Neuronal stem cell (in vitro differentiated cells): Measurements from ENCODE around the gene PICALM.

ENCODE experiments used
- DNase-seq: peaks from one replicate; pipeline ENCODE4 v3.0.0-alpha.2; 2013; ENCODE audit warnings: low spot score
- H2AFZ ChIP-seq: one replicate; pipeline ENCODE4 v1.6.1; 2013; ENCODE audit warnings: mild to moderate bottlenecking, low read length, inconsistent platforms
- H2AK5ac ChIP-seq: 2 replicates; pipeline ENCODE4 v1.6.1; 2013; ENCODE audit warnings: low read depth, mild to moderate bottlenecking, inconsistent platforms, low read length, moderate library complexity, mixed read lengths
- H2BK120ac ChIP-seq: 2 replicates; pipeline ENCODE4 v1.6.1; 2013; ENCODE audit warnings: low read depth, mild to moderate bottlenecking, inconsistent platforms, low read length, moderate library complexity, mixed read lengths
- H2BK12ac ChIP-seq: one replicate; pipeline ENCODE4 v1.6.1; 2013; ENCODE audit warnings: low read length, inconsistent platforms
- H2BK15ac ChIP-seq: 2 replicates; pipeline ENCODE4 v1.6.1; 2013; ENCODE audit warnings: mild to moderate bottlenecking, low read length, inconsistent platforms, mixed read lengths
- H2BK5ac ChIP-seq: one replicate; pipeline ENCODE4 v1.6.1; 2013; ENCODE audit warnings: inconsistent platforms, mild to moderate bottlenecking, low read length, moderate library complexity
- H3K14ac ChIP-seq: one replicate; pipeline ENCODE4 v1.6.1; 2013; ENCODE audit warnings: low read length, inconsistent platforms
- H3K18ac ChIP-seq: 2 replicates; pipeline ENCODE4 v1.6.1; 2013; ENCODE audit warnings: low read length, inconsistent platforms
- H3K23ac ChIP-seq: 2 replicates; pipeline ENCODE4 v1.6.1; 2013; ENCODE audit warnings: low read depth, mild to moderate bottlenecking, mixed read lengths, low read length, inconsistent platforms; ENCODE audit not compliant: poor library complexity
- H3K27ac ChIP-seq: replicated peaks from 3 replicates; pipeline ENCODE4 v1.5.1; 2013; ENCODE audit warnings: low read length, inconsistent platforms
- H3K27me3 ChIP-seq, 3 experiments: 2 replicates each; pipeline ENCODE4 v1.6.1; 2013; ENCODE audit warnings: low read length in 3 of 3, mild to moderate bottlenecking in 2 of 3, inconsistent platforms in 1 of 3, low read depth in 1 of 3, mixed read lengths in 1 of 3, moderate library complexity in 1 of 3; ENCODE audit not compliant: control insufficient read depth in 3 of 3, insufficient read depth in 3 of 3
- H3K36me3 ChIP-seq, 2 donors: replicated peaks in 1 of 2; 2 replicates each; pipeline ENCODE4 v1.6.1; 2013; ENCODE audit warnings: low read length in 2 of 2; ENCODE audit not compliant: control insufficient read depth in 2 of 2, insufficient read depth in 2 of 2
- H3K4ac ChIP-seq: 2 replicates; pipeline ENCODE4 v1.6.1; 2013; ENCODE audit warnings: inconsistent platforms, mild to moderate bottlenecking, low read length, moderate library complexity
- H3K4me1 ChIP-seq, 2 donors: 1 replicate in 1 of 2; 2 replicates in 1 of 2; pipeline ENCODE4 v1.6.1; 2013; ENCODE audit warnings: low read length in 2 of 2, low read depth in 1 of 2; ENCODE audit not compliant: control insufficient read depth in 2 of 2, insufficient read depth in 1 of 2
- H3K4me2 ChIP-seq: one replicate; pipeline ENCODE4 v1.6.1; 2013; ENCODE audit warnings: mild to moderate bottlenecking, low read length, inconsistent platforms; ENCODE audit not compliant: insufficient read depth, poor library complexity, severe bottlenecking
- H3K4me3 ChIP-seq, 2 donors: 2 replicates each; pipeline ENCODE4 v1.5.1; 2013; ENCODE audit warnings: low read length in 2 of 2, mild to moderate bottlenecking in 2 of 2, inconsistent platforms in 1 of 2, moderate library complexity in 1 of 2
- H3K79me1 ChIP-seq: one replicate; pipeline ENCODE4 v1.6.1; 2013; ENCODE audit warnings: low read depth, mild to moderate bottlenecking, inconsistent platforms, low read length, moderate library complexity
- H3K9ac ChIP-seq: one replicate; pipeline ENCODE4 v1.6.1; 2013; ENCODE audit warnings: mild to moderate bottlenecking, low read depth, low read length, inconsistent platforms; ENCODE audit not compliant: poor library complexity
- H3K9me3 ChIP-seq, 2 donors: replicated peaks in 1 of 2; 2 replicates each; pipeline versions ENCODE3 to v1.6.1; 2013; ENCODE audit warnings: low read length in 2 of 2, mild to moderate bottlenecking in 2 of 2, inconsistent platforms in 1 of 2, low read depth in 1 of 2, mixed read lengths in 1 of 2, moderate library complexity in 1 of 2; ENCODE audit not compliant: control insufficient read depth in 2 of 2, insufficient read depth in 1 of 2
- H4K8ac ChIP-seq: one replicate; pipeline ENCODE4 v1.6.1; 2013; ENCODE audit warnings: low read depth, mild to moderate bottlenecking, inconsistent platforms, low read length, moderate library complexity
- H4K91ac ChIP-seq: one replicate; pipeline ENCODE4 v1.6.1; 2013; ENCODE audit warnings: low read length, low read depth, mild to moderate bottlenecking, inconsistent platforms; ENCODE audit not compliant: poor library complexity
- WGBS, 2 donors: extraction: QIAGEN DNeasy Blood & Tissue Kit; methylation state at CpG; one replicate each; pipeline ENCODE4 v1.1.7; 2013; ENCODE audit warnings: missing lambda C conversion rate in 2 of 2, mixed read lengths in 1 of 2; ENCODE audit not compliant: insufficient read length in 2 of 2, insufficient replicate concordance in 1 of 2; ENCODE audit errors: extremely low coverage in 2 of 2; 5-methylcytosine and 5-hydroxymethylcytosine counted together

The PICALM gene

GRCh38 chr11:86014221-86014620, 54.7 kb downstream of the PICALM start:
- Histone ChIP-seq H3K23ac (no peak overlapping the region), H3K36me3 (peaks cover 0 to 88% of the 10 kb centered on the region in 2 donors), H4K91ac (no peak overlapping the region), H2BK15ac (no peak overlapping the region), H3K9ac (no peak overlapping the region), H3K4ac (no peak overlapping the region), H2AFZ (no peak overlapping the region), H3K14ac (no peak overlapping the region), H3K27me3 (no peaks in the 10 kb centered on the region), H3K4me3 (no peak overlapping the region), H3K4me2 (no peak overlapping the region), H3K4me1 (no peaks in the 10 kb centered on the region), H2AK5ac (no peak overlapping the region), H2BK5ac (no peak overlapping the region), H3K18ac (no peak overlapping the region), H4K8ac (no peak overlapping the region), H3K79me1 (peaks cover 2% of the 10 kb centered on the region), H2BK120ac (no peak overlapping the region), H2BK12ac (no peak overlapping the region), H3K27ac (no peak overlapping the region), H3K9me3 (no peaks in the 10 kb centered on the region)
- no CpG with 5 or more reads among the region's 2 CpGs for WGBS, 2 donors
- no peak for DNase-seq

GRCh38 chr11:86013713-86014112, 55.2 kb downstream of the PICALM start:
- DNase-seq = no peak
- no peak overlapping the region for H3K14ac ChIP-seq

GRCh38 chr11:86011175-86011574, 57.7 kb downstream of the PICALM start:
- Histone ChIP-seq H3K9ac (no peak overlapping the region), H3K4me1 (no peaks in the 10 kb centered on the region), H3K9me3 (no peaks in the 10 kb centered on the region), H2AFZ (no peak overlapping the region), H3K27me3 (no peaks in the 10 kb centered on the region), H3K36me3 (peaks cover 0 to 95% of the 10 kb centered on the region in 2 donors), H2BK5ac (no peak overlapping the region), H3K4ac (no peak overlapping the region), H3K18ac (no peak overlapping the region), H3K79me1 (no peaks in the 10 kb centered on the region), H4K91ac (no peak overlapping the region), H3K4me3 (no peak overlapping the region), H2BK12ac (no peak overlapping the region), H4K8ac (no peak overlapping the region), H2AK5ac (no peak overlapping the region), H2BK120ac (no peak overlapping the region), H3K14ac (no peak overlapping the region), H3K23ac (no peak overlapping the region), H3K4me2 (no peak overlapping the region), H3K27ac (no peak overlapping the region), H2BK15ac (no peak overlapping the region)
- no peak for DNase-seq
- WGBS, 2 donors = no CpG with 5 or more reads among the region's 1 CpG

More at GRCh38 chr11:86013713-86014112, 55.2 kb downstream of the PICALM start:
- Histone ChIP-seq H2BK5ac (no peak overlapping the region), H3K36me3 (peaks cover 0 to 88% of the 10 kb centered on the region in 2 donors), H3K18ac (no peak overlapping the region), H2BK120ac (no peak overlapping the region), H3K4ac (no peak overlapping the region), H2AFZ (no peak overlapping the region), H3K23ac (no peak overlapping the region), H4K8ac (no peak overlapping the region), H3K9me3 (no peaks in the 10 kb centered on the region), H3K79me1 (peaks cover 2% of the 10 kb centered on the region), H3K4me1 (no peaks in the 10 kb centered on the region), H2BK12ac (no peak overlapping the region), H3K27me3 (no peaks in the 10 kb centered on the region), H2AK5ac (no peak overlapping the region), H4K91ac (no peak overlapping the region), H3K4me3 (no peak overlapping the region), H3K9ac (no peak overlapping the region), H3K4me2 (no peak overlapping the region), H3K27ac (no peak overlapping the region), H2BK15ac (no peak overlapping the region)

GRCh38 chr11:86003654-86004053, 65.2 kb downstream of the PICALM start:
- H3K79me1 ChIP-seq = no peaks in the 10 kb centered on the region
- H3K18ac ChIP-seq = no peak overlapping the region
- no peak overlapping the region for H2AFZ ChIP-seq
- no peak overlapping the region for H3K4me2 ChIP-seq
- no peak overlapping the region for H2BK5ac ChIP-seq
- H3K27ac ChIP-seq = no peak overlapping the region
- H3K4ac ChIP-seq = no peak overlapping the region
- no peaks in the 10 kb centered on the region for H3K27me3 ChIP-seq
- DNase-seq = no peak
- no peak overlapping the region for H4K91ac ChIP-seq
- no peak overlapping the region for H4K8ac ChIP-seq
- no peak overlapping the region for H2AK5ac ChIP-seq
- H3K36me3 ChIP-seq = peaks cover 7 to 100% of the 10 kb centered on the region in 2 donors
- H2BK12ac ChIP-seq = no peak overlapping the region
- H3K9me3 ChIP-seq = no peaks in the 10 kb centered on the region
- H3K9ac ChIP-seq = no peak overlapping the region
- no peak overlapping the region for H3K14ac ChIP-seq
- H3K4me3 ChIP-seq = no peak overlapping the region
- no peak overlapping the region for H3K23ac ChIP-seq
- H2BK120ac ChIP-seq = no peak overlapping the region
- H3K4me1 ChIP-seq = no peaks in the 10 kb centered on the region
- no CpG with 5 or more reads among the region's 2 CpGs for WGBS, 2 donors
- no peak overlapping the region for H2BK15ac ChIP-seq
